Vagina (tissue), 2 donors: Measurements from ENCODE around the gene HLA-G. TPM values are rescaled to one million over a fixed set of nuclear protein-coding genes. Genes with fewer than 3 reads are reported as not detected.

Experiments
- DNase-seq, 2 donors: peaks; one replicate each; pipeline ENCODE4 v3.0.0-alpha.2; 2017; ENCODE audit errors: extremely low spot score in 2 of 2
- H3K27ac ChIP-seq: fragments of 200-600 bp; sonication (generic); one replicate; pipeline ENCODE4 v1.5.1; 2019
- H3K27me3 ChIP-seq: fragments of 200-600 bp; sonication (generic); one replicate; pipeline ENCODE4 v1.5.1; 2019
- H3K36me3 ChIP-seq, 2 donors: fragments of 200-600 bp; sonication (generic); one replicate each; pipeline ENCODE4 v1.5.1; 2017 to 2019
- H3K4me1 ChIP-seq: fragments of 200-600 bp; sonication (generic); one replicate; pipeline ENCODE4 v1.5.1; 2019
- H3K4me3 ChIP-seq, 2 donors: fragments of 200-600 bp; sonication (generic); 1 replicate in 1 of 2; 2 replicates in 1 of 2; pipeline ENCODE4 v1.5.1; 2016 to 2019
- H3K9me3 ChIP-seq: fragments of 200-600 bp; sonication (generic); one replicate; pipeline ENCODE4 v1.5.1; 2019
- CTCF ChIP-seq, 3 experiments: fragments of 450-650 bp in 2 of 3; fragments of 200-600 bp in 1 of 3; sonication (generic) in 1 of 3; IDR thresholded peaks; one replicate each; pipeline ENCODE4 v1.5.1; 2017 to 2019; ENCODE audit warnings: antibody characterized with exemption in 3 of 3, mild to moderate bottlenecking in 2 of 3, moderate library complexity in 2 of 3
- POLR2A ChIP-seq, 2 donors: fragments of 450-650 bp; IDR thresholded peaks; one replicate each; pipeline ENCODE4 v1.6.1; 2017; ENCODE audit warnings: antibody characterized with exemption in 2 of 2, mild to moderate bottlenecking in 2 of 2, moderate library complexity in 2 of 2
- POLR2AphosphoS5 ChIP-seq, 2 donors: sonication (generic); formaldehyde crosslinking; IDR thresholded peaks; one replicate each; pipeline ENCODE4 v1.9.0; 2017; ENCODE audit warnings: antibody characterized with exemption in 2 of 2, mild to moderate bottlenecking in 2 of 2, low read depth in 1 of 2; ENCODE audit not compliant: insufficient read depth in 1 of 2
- intact Hi-C: fragments of 100-400 bp; cut with DNase I; formaldehyde crosslinking; loops from one replicate; pipeline ENCODE4 v1.15.1; 2023
- total RNA-seq: library from RNA; depleted of rRNA; stranded (reverse); fragments of >200 nt; gene quantifications from one replicate; pipeline ENCODE4 v1.2.3, GENCODE V29; 2016

Gene HLA-G
- total RNA-seq, 1 donor from 2014 or later, result not detected

GRCh38 chr6:29861521-29862255, 34.1 kb downstream of the HLA-G start:
- H3K27me3 ChIP-seq, result no peaks in the 10 kb centered on the region

GRCh38 chr6:29864037-29864810, 36.6 kb downstream of the HLA-G start:
- DNase-seq, result no peak
- Histone ChIP-seq H3K4me1 (no peaks in the 10 kb centered on the region), H3K36me3 (no peaks in the 10 kb centered on the region), H3K27ac (no peak overlapping the region), H3K4me3 (no peak overlapping the region), H3K9me3 (no peaks in the 10 kb centered on the region), H3K27me3 (no peaks in the 10 kb centered on the region)
- TF ChIP-seq CTCF (IDR thresholded peaks at IDR 0.05), result no peak
- TF ChIP-seq POLR2A (IDR thresholded peaks at IDR 0.05), result no peak
- no peak for TF ChIP-seq POLR2AphosphoS5 (IDR thresholded peaks at IDR 0.05; ENCODE audit: insufficient read depth in 1 of 2, low read depth in 1 of 2)
- intact Hi-C loops, result no loop called here

More at GRCh38 chr6:29861521-29862255, 34.1 kb downstream of the HLA-G start:
- intact Hi-C loops, result no loop called here
- DNase-seq, result no peak
- H3K9me3 ChIP-seq, result no peaks in the 10 kb centered on the region
- TF ChIP-seq POLR2AphosphoS5 (IDR thresholded peaks at IDR 0.05; ENCODE audit: insufficient read depth in 1 of 2, low read depth in 1 of 2) (no peak), POLR2A (IDR thresholded peaks at IDR 0.05) (no peak), CTCF (IDR thresholded peaks at IDR 0.05) (no peak)
- H3K27ac ChIP-seq, result no peak overlapping the region
- no peak overlapping the region for H3K4me3 ChIP-seq
- no peaks in the 10 kb centered on the region for H3K4me1 ChIP-seq
- H3K36me3 ChIP-seq, result no peaks in the 10 kb centered on the region

GRCh38 chr6:29865631-29866030, 38.0 kb downstream of the HLA-G start:
- Histone ChIP-seq H3K36me3 (no peaks in the 10 kb centered on the region), H3K4me3 (no peak overlapping the region), H3K4me1 (no peaks in the 10 kb centered on the region), H3K27ac (no peak overlapping the region), H3K9me3 (no peaks in the 10 kb centered on the region), H3K27me3 (no peaks in the 10 kb centered on the region)
- DNase-seq, result no peak
- TF ChIP-seq POLR2AphosphoS5 (IDR thresholded peaks at IDR 0.05; ENCODE audit: insufficient read depth in 1 of 2, low read depth in 1 of 2) (no peak), POLR2A (IDR thresholded peaks at IDR 0.05) (no peak), CTCF (IDR thresholded peaks at IDR 0.05) (no peak)
- intact Hi-C loops, result no loop called here

GRCh38 chr6:29870104-29870503, 42.5 kb downstream of the HLA-G start:
- intact Hi-C loops, result no loop called here
- Histone ChIP-seq H3K4me3 (no peak overlapping the region), H3K9me3 (no peaks in the 10 kb centered on the region), H3K4me1 (no peaks in the 10 kb centered on the region), H3K36me3 (no peaks in the 10 kb centered on the region), H3K27ac (no peak overlapping the region), H3K27me3 (no peaks in the 10 kb centered on the region)
- TF ChIP-seq CTCF (IDR thresholded peaks at IDR 0.05) (no peak), POLR2AphosphoS5 (IDR thresholded peaks at IDR 0.05; ENCODE audit: insufficient read depth in 1 of 2, low read depth in 1 of 2) (no peak)
- DNase-seq, result no peak

- Histone ChIP-seq H3K4me3 (no peak overlapping the region), H3K27me3 (no peaks in the 10 kb centered on the region), H3K36me3 (no peaks in the 10 kb centered on the region), H3K4me1 (no peaks in the 10 kb centered on the region), H3K9me3 (no peaks in the 10 kb centered on the region), H3K27ac (no peak overlapping the region)
- no peak for DNase-seq
- TF ChIP-seq POLR2AphosphoS5 (IDR thresholded peaks at IDR 0.05; ENCODE audit: insufficient read depth in 1 of 2, low read depth in 1 of 2) (no peak), POLR2A (IDR thresholded peaks at IDR 0.05) (no peak), CTCF (IDR thresholded peaks at IDR 0.05) (no peak)
- intact Hi-C loops, result no loop called here
Observed at GRCh38 chr6:29872791-29873190, 45.2 kb downstream of the HLA-G start.
